Gastrocnemius medialis (tissue), 4 donors: ENCODE measurements around the gene PTBP1.

Experiments used
- CTCF ChIP-seq, 5 experiments: fragments of 450-650 bp in 3 of 5; fragments of 200-600 bp in 2 of 5; sonication (generic) in 2 of 5; IDR thresholded peaks in 4 of 5; conservative IDR thresholded peaks in 1 of 5; 1 replicate in 4 of 5; 2 replicates in 1 of 5; pipeline ENCODE4 v1.5.1; 2016 to 2019; ENCODE audit warnings: antibody characterized with exemption in 5 of 5, mild to moderate bottlenecking in 3 of 5, moderate library complexity in 3 of 5
- POLR2A ChIP-seq, 2 donors: fragments of 450-650 bp; IDR thresholded peaks; one replicate each; pipeline ENCODE4 v1.6.1; 2017; ENCODE audit warnings: antibody characterized with exemption in 2 of 2, mild to moderate bottlenecking in 2 of 2, moderate library complexity in 2 of 2

- no peak for TF ChIP-seq CTCF (IDR thresholded peaks at IDR 0.05 in 4 of 5, conservative IDR thresholded peaks at IDR 0.05 in 1 of 5)
- no peak for TF ChIP-seq POLR2A (IDR thresholded peaks at IDR 0.05)
Observed at GRCh38 chr19:823565-824121, 26.4 kb downstream of the PTBP1 start.
